OCI-LY7 (cell line): Measurements from ENCODE around the gene YBX2. TPM values are rescaled to one million over a fixed set of nuclear protein-coding genes. Genes with fewer than 3 reads are reported as not detected.

Source experiments
- BruUV-seq: library from RNA; stranded (reverse); fragments of 400-500 nt; replicated peaks from 2 replicates; lab custom pipeline; 2021; lab: Mats Ljungman, UMichigan
- CTCF ChIA-PET: fragments of 300-600 bp; sonication (Branson Sonifier 250); formaldehyde crosslinking; loops from one replicate; lab custom pipeline; 2022; ENCODE audit warnings: antibody characterized with exemption; ENCODE audit not compliant: unreplicated experiment; lab: Charles Lee
- POLR2A ChIA-PET: fragments of 300-600 bp; sonication (Branson Sonifier 250); formaldehyde crosslinking; loops from one replicate; lab custom pipeline; 2022; ENCODE audit warnings: antibody characterized with exemption; lab: Charles Lee
- DNase-seq: peaks from one replicate; pipeline ENCODE4 v3.0.0-alpha.2; 2015; ENCODE audit warnings: low spot score
- H2AFZ ChIP-seq: fragments of 200-600 bp; sonication (generic), shearing (Covaris generic); 2 replicates; pipeline ENCODE4 v1.6.1; 2014; ENCODE audit warnings: mild to moderate bottlenecking, antibody characterized with exemption, low read length, moderate library complexity
- H3K27ac ChIP-seq: fragments of 200-600 bp; sonication (generic); 2 replicates; pipeline ENCODE4 v1.5.1; 2014; ENCODE audit warnings: mixed run types, low read depth, mild to moderate bottlenecking, moderate library complexity, low read length, inconsistent platforms; ENCODE audit not compliant: poor library complexity, severe bottlenecking
- H3K36me3 ChIP-seq: fragments of 200-600 bp; sonication (generic); 2 replicates; pipeline ENCODE4 v1.6.1; 2014; ENCODE audit warnings: mild to moderate bottlenecking, antibody characterized with exemption, low read length, moderate library complexity, mixed read lengths; ENCODE audit not compliant: insufficient read depth
- H3K4me1 ChIP-seq: fragments of 200-600 bp; sonication (generic); 2 replicates; pipeline ENCODE4 v1.5.1; 2014; ENCODE audit warnings: mild to moderate bottlenecking, low read length; ENCODE audit not compliant: insufficient read depth, poor library complexity, severe bottlenecking
- H3K4me2 ChIP-seq: fragments of 200-600 bp; sonication (generic); 2 replicates; pipeline ENCODE4 v1.6.1; 2014; ENCODE audit warnings: mild to moderate bottlenecking, low read length
- H3K4me3 ChIP-seq: fragments of 200-600 bp; sonication (generic); 2 replicates; pipeline ENCODE4 v1.5.1; 2014; ENCODE audit warnings: mild to moderate bottlenecking, low read depth, low read length; ENCODE audit not compliant: poor library complexity, severe bottlenecking
- H3K79me2 ChIP-seq: fragments of 200-600 bp; sonication (generic); 2 replicates; pipeline ENCODE4 v1.6.1; 2016; ENCODE audit warnings: low read depth, mild to moderate bottlenecking, low read length, moderate library complexity, mixed read lengths; ENCODE audit not compliant: insufficient read depth
- H3K9me2 ChIP-seq: fragments of 200-600 bp; sonication (generic); 2 replicates; pipeline ENCODE4 v1.6.1; 2016; ENCODE audit warnings: mild to moderate bottlenecking, low read length, mixed read lengths; ENCODE audit not compliant: insufficient read depth
- H3K9me3 ChIP-seq: fragments of 200-600 bp; sonication (generic); 2 replicates; pipeline ENCODE4 v1.6.1; 2014; ENCODE audit warnings: mild to moderate bottlenecking, mixed run types, low read length, mixed read lengths
- H4K20me1 ChIP-seq: fragments of 200-600 bp; sonication (generic); 2 replicates; pipeline ENCODE4 v1.6.1; 2014; ENCODE audit warnings: mild to moderate bottlenecking, antibody characterized with exemption, low read length, moderate library complexity, mixed read lengths; ENCODE audit not compliant: insufficient read depth
- CTCF ChIP-seq: fragments of 200-600 bp; sonication (generic); conservative IDR thresholded peaks from 2 replicates; pipeline ENCODE4 v1.5.1; 2014; ENCODE audit warnings: mild to moderate bottlenecking, antibody characterized with exemption, low read length, moderate library complexity, mixed read lengths
- EZH2phosphoT487 ChIP-seq: fragments of 200-600 bp; sonication (generic); IDR thresholded peaks from 2 replicates; pipeline ENCODE4 v1.6.1; 2018; ENCODE audit warnings: low read depth, borderline replicate concordance, mild to moderate bottlenecking, mixed run types, antibody characterized with exemption, low read length, moderate library complexity, mixed read lengths
- intact Hi-C: fragments of 100-400 bp; cut with micrococcal nuclease; formaldehyde crosslinking; loops from one replicate; pipeline ENCODE4 v1.10.0; 2022; ENCODE audit not compliant: unreplicated experiment
- total RNA-seq, 2 experiments: library from RNA; depleted of rRNA in 1 of 2; stranded (reverse); fragments of >200 nt in 1 of 2; shearing (Covaris generic) in 1 of 2; gene quantifications; 2 replicates each; pipeline ENCODE4 v1.2.3, GENCODE V29; 2014 to 2022

Gene YBX2
- total RNA-seq, 2 experiments from 2014 or later = 6.7 to 9.8 TPM

GRCh38 chr17:7327056-7327455, 32.6 kb upstream of the YBX2 start:
- Histone ChIP-seq H3K36me3 (peaks cover 48% of the 10 kb centered on the region), H3K9me2 (no peaks in the 10 kb centered on the region), H2AFZ (no peak overlapping the region), H3K4me1 (peaks cover 33% of the 10 kb centered on the region), H3K79me2 (peaks cover 19% of the 10 kb centered on the region; the same call in 1 of the 2 replicates), H4K20me1 (no peaks in the 10 kb centered on the region), H3K4me3 (no peak overlapping the region), H3K27ac (no peak overlapping the region), H3K4me2 (no peak overlapping the region), H3K9me3 (no peaks in the 10 kb centered on the region)
- no peak for DNase-seq
- BruUV-seq = no TSS peak
- ChIA-PET POLR2A (interaction anchor here (1.3 kb wide), 1 partner anchor 11 kb away, joined by 3 read pairs; no protein-coding TSS in a partner anchor), CTCF (no interaction called here)
- intact Hi-C loops = no loop called here
- TF ChIP-seq EZH2phosphoT487 (no peak), CTCF (no peak)

DNA sequence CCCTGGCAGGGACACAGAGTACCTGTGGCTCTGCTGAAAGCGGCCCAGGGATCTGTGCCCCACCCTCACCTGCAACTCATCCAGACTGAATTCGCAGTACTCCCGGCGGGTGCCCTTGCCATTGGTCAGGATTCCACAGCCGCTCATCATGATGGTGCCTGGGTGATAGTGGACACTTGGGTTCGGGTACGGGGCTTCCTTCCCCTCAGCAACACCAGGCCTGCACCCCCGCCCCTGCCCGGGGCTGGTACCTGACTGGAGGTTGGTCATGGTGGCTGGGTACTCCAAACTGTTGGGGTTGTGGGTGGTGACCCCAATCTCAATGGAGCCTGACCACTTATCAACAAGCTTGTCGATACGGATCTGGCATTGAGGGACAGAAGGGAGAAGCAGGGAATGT, 31.7 kb upstream of the YBX2 start:
- Histone ChIP-seq H4K20me1 (no peaks in the 10 kb centered on the region), H3K4me2 (no peak overlapping the region), H3K9me3 (no peaks in the 10 kb centered on the region), H3K4me3 (no peak overlapping the region), H3K27ac (no peak overlapping the region), H3K9me2 (no peaks in the 10 kb centered on the region), H3K4me1 (peaks cover 24% of the 10 kb centered on the region), H3K79me2 (peaks cover 19% of the 10 kb centered on the region; the same call in 1 of the 2 replicates), H2AFZ (no peak overlapping the region), H3K36me3 (peaks cover 57% of the 10 kb centered on the region)
- ChIA-PET POLR2A (interaction anchor here (0.6 to 1.3 kb wide), 2 partner anchors 11 to 17 kb away, joined by 3 read pairs; no protein-coding TSS in a partner anchor), CTCF (no interaction called here)
- intact Hi-C loops = no loop called here
- no peak for DNase-seq
- BruUV-seq = no TSS peak
- TF ChIP-seq CTCF = no peak
- TF ChIP-seq EZH2phosphoT487 = no peak

DNA sequence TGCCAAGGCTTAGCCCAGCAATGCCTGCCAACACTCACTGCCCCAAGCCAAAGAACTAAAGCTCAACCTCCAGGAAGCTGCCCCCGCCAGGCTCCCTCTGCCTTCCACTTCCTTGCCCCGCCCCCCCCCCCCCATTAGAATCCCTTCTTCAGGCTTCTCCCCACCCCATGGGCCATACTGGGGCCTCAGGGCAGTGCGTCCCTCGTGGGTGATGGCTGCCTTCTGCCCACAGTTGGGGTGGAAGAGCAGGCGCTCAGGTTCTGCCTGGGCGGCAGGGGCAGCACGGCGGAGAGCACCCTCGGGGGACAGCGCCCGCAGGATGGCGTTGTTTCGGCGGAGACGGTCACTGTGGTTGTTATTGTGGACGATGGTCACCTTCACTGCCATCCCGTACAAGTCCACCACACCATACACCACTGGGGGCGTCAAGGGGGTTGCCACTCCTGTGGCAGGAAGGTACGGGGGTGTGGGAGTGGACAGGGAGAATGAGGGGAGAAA, 30.6 kb upstream of the YBX2 start:
- ChIA-PET POLR2A (no interaction called here), CTCF (interaction anchor here (0.6 to 1.3 kb wide), 2 partner anchors 10 to 12 kb away, joined by 3 to 4 read pairs; no protein-coding TSS in a partner anchor)
- DNase-seq = no peak
- BruUV-seq = no TSS peak
- Histone ChIP-seq H4K20me1 (no peaks in the 10 kb centered on the region), H3K9me3 (no peaks in the 10 kb centered on the region), H3K4me2 (no peak overlapping the region), H3K27ac (no peak overlapping the region), H3K4me1 (peaks cover 14% of the 10 kb centered on the region), H3K79me2 (peaks cover 12% of the 10 kb centered on the region; the same call in 1 of the 2 replicates), H3K4me3 (no peak overlapping the region), H3K36me3 (peaks cover 68% of the 10 kb centered on the region), H3K9me2 (no peaks in the 10 kb centered on the region), H2AFZ (no peak overlapping the region)
- intact Hi-C loops = no loop called here
- TF ChIP-seq CTCF (no peak), EZH2phosphoT487 (no peak)
